ENCODE measurements around the gene GZMM.
A peak's percentile ranks its signal among the peaks of the same experiment; 100 is the strongest.

Gene GZMM

DNA sequence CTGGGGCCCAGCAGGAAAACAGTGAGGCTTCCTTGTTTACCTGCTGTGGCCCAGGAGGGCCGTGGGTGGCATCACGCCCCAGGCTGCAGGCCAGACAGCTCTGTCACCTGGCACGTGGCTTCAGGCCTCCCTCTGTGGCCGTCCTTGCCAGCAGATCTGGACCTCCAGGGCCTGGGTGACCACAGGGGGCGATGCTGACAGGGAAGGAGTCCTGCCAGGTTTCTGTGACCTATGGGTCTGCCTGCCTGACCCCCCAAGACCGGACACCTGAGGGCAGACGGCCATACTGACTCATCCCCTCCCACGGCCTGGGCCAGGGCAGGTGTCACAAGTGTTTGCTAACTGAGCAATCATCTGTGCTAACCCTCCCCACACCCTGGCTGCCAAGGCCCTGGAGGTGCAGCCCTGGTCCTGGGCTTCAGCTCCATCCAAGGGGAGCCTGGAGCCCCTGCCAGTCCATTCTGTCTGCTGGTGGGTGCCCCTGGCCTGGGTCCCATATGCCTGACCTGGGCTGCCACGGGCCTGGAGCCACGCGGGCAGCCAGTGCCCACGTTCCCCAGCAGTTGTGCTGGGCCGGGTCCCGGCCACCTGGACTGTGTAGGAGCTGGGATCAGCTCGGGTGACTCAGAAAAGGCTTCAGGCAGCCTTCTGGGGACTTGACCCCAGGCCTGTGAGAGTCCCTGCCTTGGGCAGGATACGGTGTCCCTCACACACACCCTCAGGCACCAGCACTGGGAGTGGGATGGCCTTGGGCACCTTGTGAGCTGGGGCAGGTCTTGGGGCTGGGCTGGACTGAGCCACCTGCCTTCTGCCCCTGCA lies 8.6 kb upstream of the GZMM start:
- DNase-seq, result no peak

- no peak for DNase-seq
These were observed 7.6 kb upstream of the GZMM start for GRCh38 chr19:536031-536880.

DNA sequence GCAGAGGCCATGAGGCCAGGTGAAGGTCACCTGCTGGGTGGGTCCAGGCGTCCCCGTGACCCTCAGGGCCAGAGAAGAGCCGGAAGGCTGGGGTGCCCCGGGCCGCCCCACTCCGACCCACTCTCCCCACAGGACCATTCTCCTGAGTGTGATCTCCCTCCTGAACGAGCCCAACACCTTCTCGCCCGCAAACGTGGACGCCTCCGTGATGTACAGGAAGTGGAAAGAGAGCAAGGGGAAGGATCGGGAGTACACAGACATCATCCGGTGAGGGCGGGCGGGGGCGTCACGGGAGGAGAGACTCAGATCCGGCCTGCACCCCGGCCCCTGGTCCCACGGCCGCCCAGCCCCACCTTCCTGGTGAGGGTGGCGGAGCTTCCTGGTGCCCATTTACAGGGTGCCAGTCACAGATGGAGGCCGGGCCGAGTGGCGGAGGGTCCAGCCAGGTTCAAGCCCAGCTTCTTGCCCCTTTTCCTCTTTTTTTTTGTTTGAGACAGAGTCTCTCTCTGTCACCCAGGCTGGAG lies 6.9 kb upstream of the GZMM start:
- DNase-seq, result no peak

DNA sequence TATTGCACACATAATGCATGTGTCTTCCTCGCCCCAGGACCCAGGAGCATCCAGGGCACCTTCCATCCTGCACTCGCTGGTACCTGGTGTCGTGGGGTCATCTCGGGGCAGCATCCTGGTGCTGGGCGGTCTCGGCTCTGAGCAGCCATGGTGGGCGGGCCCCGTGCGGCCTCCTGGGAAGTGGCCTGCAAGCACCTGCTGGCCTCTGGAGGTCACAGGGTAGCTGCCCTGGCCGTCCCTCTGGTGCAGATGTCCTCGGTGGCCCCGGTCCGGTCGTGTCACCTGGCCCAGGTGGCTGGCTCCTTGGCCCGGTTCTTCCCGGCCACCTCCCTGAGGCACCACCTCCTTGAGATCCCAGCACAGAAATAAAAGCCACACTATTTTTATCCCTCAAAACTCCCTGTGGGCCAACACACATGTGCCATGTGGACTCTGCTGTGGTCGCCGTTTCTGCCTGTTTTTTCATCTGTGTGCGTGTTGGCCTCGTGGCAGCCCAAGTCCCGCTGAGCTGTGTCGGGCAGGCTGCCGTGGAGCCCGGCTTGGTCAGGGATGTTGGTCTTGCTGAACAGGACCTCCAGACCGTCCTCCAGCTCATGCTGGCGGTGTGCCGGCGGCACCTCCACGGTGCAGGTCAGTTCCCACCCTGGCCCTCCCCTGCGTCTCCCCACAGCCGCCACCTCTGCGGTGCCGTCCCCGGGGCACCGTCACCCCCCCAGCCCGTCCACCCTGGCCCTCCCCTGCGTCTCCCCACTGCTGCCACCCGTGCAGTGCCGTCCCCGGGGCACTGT lies 5.0 kb upstream of the GZMM start:
- DNase-seq, result no peak

DNA sequence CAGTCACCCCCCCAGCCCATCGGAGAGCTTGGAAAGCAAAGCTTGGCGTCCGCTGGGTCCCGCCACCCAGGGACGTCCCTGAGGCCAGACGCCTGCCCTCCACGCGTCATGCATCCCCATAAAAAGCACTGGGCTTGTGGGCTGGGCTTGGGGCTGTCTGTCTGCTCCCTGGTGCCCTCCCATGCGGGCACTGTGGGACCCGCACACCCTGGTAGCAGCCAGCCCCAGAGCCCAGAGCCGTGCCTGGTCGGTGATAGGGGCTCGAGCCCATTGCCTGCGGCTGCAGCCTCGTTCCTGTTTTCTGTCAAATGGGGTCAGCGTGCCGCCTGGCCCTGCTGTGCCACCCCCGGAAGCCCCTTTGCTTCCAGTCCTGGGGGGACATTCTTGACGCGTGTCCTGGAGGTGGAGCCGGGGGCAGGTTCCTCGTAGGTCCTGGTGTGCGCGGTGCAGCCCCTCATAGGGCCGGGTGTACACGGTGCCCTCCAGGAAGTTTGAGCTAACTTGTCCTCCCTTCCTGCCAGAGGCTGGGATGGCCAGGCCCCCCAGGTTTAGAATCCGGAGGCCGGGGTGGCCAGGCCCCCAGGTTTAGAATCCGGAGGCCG lies 4.3 kb upstream of the GZMM start:
- DNase-seq, result no peak

GRCh38 chr19:540867-541637 lies 2.8 kb upstream of the GZMM start:
- DNase-seq, result no peak

DNA sequence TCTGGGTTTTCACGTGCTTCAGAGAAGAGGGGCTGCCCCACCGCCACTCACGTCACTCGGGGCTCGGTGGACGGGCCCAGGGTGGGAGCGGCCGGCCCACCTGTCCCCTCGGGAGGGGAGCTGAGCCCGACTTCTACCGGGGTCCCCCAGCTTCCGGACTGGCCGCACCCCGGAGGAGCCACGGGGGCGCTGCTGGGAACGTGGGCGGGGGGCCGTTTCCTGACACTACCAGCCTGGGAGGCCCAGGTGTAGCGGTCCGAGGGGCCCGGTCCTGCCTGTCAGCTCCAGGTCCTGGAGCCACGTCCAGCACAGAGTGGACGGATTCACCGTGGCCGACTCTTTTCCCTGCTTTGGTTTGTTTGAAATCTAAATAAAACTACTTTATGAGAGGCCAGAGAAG lies 2.2 kb upstream of the GZMM start:
- DNase-seq, result no peak

GRCh38 chr19:542173-542866 lies 1.5 kb upstream of the GZMM start:
- DNase-seq, result no peak

- no peak for DNase-seq
These were observed 3.3 kb downstream of the GZMM start for GRCh38 chr19:547117-547516.

DNA sequence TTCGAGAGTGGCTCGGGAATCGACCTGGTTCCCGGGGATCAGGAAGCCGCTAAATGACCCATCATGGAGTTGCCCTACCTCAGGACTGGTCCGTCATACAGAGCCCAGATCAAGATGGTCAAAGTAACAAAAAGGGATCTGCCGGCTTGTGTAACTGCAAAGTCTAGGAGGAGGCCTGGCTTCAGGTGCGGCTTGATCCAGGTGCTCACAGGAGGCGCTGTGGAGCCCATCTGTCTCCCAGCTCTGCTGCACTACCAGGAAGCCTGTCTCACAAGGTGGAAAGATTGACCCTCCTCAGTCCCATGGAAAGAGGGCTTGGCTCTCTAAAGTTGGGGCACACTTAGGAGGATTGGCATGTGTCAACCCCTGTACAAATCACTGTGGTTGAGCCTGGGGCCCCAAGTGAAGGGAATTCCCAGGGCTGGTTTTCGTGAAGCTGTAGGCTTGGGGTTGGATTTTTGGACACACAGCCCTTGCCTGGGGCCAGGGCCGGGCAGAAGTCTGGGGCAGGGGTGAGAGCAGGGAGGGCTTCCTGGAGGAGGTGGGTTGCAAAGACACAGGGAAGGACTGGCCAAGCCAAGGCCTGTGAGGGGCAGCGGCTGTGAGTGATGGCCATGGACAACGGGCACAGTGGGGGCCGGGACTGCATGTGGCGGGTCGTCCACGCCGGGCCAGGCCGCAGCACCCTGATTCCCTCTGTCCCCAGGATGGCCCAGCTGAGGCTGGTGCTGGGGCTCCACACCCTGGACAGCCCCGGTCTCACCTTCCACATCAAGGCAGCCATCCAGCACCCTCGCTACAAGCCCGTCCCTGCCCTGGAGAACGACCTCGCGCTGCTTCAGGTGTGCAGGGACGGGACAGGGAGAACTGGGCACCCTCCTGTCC lies 4.2 kb downstream of the GZMM start:
- no peak for DNase-seq

DNA sequence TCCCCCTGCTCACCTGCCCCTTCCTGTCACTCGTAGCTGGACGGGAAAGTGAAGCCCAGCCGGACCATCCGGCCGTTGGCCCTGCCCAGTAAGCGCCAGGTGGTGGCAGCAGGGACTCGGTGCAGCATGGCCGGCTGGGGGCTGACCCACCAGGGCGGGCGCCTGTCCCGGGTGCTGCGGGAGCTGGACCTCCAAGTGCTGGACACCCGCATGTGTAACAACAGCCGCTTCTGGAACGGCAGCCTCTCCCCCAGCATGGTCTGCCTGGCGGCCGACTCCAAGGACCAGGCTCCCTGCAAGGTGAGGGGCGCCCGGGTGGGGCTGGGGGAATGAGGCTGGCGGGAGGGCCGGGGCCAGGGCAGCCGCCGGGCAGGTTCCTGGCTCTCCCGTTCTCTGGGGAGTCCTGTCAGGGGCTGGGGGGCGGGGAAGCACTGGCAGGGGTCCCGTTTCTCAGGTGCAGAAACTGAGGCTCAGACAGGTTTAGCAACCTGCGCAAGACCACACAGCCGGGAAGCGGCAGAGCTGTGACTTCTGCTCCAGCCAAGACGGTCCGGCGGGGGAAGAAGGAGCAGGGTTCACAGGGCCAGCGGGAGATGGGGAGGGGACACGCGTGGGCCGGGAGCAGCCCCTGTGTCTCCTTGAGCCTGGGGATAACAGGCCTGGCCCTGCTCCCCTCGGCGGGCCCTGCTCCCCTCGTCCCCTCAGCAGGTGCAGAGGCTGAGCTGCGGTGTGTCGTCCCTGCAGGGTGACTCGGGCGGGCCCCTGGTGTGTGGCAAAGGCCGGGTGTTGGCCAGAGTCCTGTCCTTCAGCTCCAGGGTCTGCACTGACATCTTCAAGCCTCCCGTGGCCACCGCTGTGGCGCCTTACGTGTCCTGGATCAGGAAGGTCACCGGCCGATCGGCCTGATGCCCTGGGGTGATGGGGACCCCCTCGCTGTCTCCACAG lies 5.3 kb downstream of the GZMM start:
- no peak for DNase-seq

DNA sequence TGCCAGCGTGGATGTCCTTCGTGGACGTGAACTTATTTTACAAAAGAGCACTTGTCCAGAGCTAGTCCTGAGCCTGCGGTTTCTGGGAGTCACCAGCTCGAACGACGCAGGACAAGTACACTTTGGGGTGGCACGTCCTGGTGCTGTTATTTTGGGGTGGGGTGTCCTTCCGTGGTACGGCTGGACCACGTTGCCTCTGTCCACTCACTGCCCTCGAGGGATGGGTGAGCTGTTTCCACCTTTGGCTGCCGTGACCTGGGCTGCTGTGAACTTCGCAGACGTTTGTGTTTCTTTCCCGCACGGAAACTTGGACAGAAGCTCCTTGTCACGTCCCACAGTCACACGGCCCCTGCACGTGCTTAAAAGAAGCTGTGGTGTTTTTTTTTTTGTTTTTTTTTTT lies 11.0 kb downstream of the GZMM start:
- DNase-seq, result no peak

GRCh38 chr19:555474-555808 lies 11.6 kb downstream of the GZMM start:
- no peak for DNase-seq

GRCh38 chr19:556611-557382 lies 12.9 kb downstream of the GZMM start:
- no peak for DNase-seq

DNA sequence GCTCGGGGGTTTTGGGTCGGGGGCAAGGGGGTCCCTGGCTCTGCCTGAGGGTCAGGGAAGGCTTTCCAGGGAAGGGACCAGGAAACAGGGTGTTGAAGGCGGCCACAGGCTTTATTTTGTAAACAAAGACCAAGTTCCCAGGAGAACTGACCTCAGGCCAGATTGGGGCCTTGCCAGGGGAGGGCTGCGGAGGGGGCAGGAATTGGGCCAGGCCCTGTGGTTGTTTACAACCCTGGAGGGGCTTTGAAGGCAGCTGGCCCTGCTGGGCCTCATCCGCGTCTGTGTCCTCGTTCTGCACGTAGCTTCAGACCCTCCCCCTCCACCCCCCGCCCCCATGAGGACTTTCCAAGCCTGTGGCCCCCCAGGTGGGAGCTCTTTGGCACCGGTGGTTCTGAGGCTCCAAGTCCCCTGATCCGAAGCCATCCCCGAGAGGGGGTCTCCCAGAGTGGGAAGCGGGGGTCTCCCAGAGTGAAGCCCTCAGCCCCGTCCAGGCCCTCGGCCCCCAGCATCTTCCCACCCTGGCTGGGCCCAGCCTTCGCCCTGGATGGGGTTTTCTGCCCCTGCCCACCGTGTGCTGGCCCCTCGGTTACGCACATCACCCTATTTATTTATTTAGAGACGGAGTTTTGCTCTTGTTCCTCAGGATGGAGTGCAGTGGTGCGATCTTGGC lies 15.1 kb downstream of the GZMM start:
- DNase-seq, result no peak

GRCh38 chr19:560121-560520 lies 16.3 kb downstream of the GZMM start:
- no peak for DNase-seq

- DNase-seq, result peak; percentile 71
These were observed 22.6 kb downstream of the GZMM start for GRCh38 chr19:566403-566802.

GRCh38 chr19:566844-567243 lies 23.0 kb downstream of the GZMM start:
- no peak for DNase-seq

Data from EL (cell line).